ENCODE measurements around the gene NTF3. TPM values are rescaled to one million over a fixed set of nuclear protein-coding genes. Genes with fewer than 3 reads are reported as not detected.

Gene NTF3
- total and polyA plus RNA-seq, 9 donors: 3.2 to 15.9 (median 9.4) TPM

- 84 to 100% (median 85%) methylated on average over 1 of the region's 1 CpG for WGBS, 3 donors
- intact Hi-C loops (cut with DNase I): no loop called here
- H3K27ac ChIP-seq: no peak overlapping the region
- no peaks in the 10 kb centered on the region for H3K9me3 ChIP-seq
- H3K27me3 ChIP-seq: no peaks in the 10 kb centered on the region
- H3K4me3 ChIP-seq: no peak overlapping the region
- no peaks in the 10 kb centered on the region for H3K36me3 ChIP-seq
- DNase-seq: no peak
- no peaks in the 10 kb centered on the region for H3K4me1 ChIP-seq (ENCODE audit: insufficient read depth)
- TF ChIP-seq EP300 (IDR thresholded peaks at IDR 0.05) (no peak), POLR2A (IDR thresholded peaks at IDR 0.05) (no peak), CTCF (IDR thresholded peaks at IDR 0.05) (no peak)
These were observed 15.3 kb upstream of the NTF3 start for GRCh38 chr12:5416571-5416970.

- Histone ChIP-seq H3K27ac (no peak overlapping the region), H3K4me1 (ENCODE audit: insufficient read depth) (no peaks in the 10 kb centered on the region), H3K9me3 (no peaks in the 10 kb centered on the region), H3K36me3 (no peaks in the 10 kb centered on the region), H3K4me3 (no peak overlapping the region), H3K27me3 (no peaks in the 10 kb centered on the region)
- intact Hi-C loops (cut with DNase I): no loop called here
- TF ChIP-seq POLR2A (IDR thresholded peaks at IDR 0.05): no peak
- TF ChIP-seq CTCF (IDR thresholded peaks at IDR 0.05): no peak
- no peak for TF ChIP-seq EP300 (IDR thresholded peaks at IDR 0.05)
- no peak for DNase-seq
These were observed 14.4 kb upstream of the NTF3 start for GRCh38 chr12:5417500-5417899.

- TF ChIP-seq POLR2A (IDR thresholded peaks at IDR 0.05) (no peak), CTCF (IDR thresholded peaks at IDR 0.05) (peak; percentile 21 to 72 (median 50))
- no peaks in the 10 kb centered on the region for H3K9me3 ChIP-seq
- no peak overlapping the region for H3K4me3 ChIP-seq
- no peaks in the 10 kb centered on the region for H3K36me3 ChIP-seq
- H3K27ac ChIP-seq: peak overlapping the region in 1 of 2 donors; percentile 22
- 13 to 17% (median 17%) methylated on average over 14 of the region's 14 CpGs for WGBS, 3 donors
- no peak for DNase-seq
- peaks cover 2% of the 10 kb centered on the region for H3K4me1 ChIP-seq (ENCODE audit: insufficient read depth)
- intact Hi-C loops (cut with DNase I): loop anchor here in 2 of 4 donors (5.0 kb wide), 3 partner anchors 219 to 614 kb away; no protein-coding TSS in a partner anchor
- H3K27me3 ChIP-seq: no peaks in the 10 kb centered on the region
These were observed 3.3 kb upstream of the NTF3 start for GRCh38 chr12:5428332-5429221.

- no peaks in the 10 kb centered on the region for H3K9me3 ChIP-seq
These were observed 2.0 kb upstream of the NTF3 start for GRCh38 chr12:5429741-5430557.

More at GRCh38 chr12:5429741-5430557, 2.0 kb upstream of the NTF3 start:
- Histone ChIP-seq H3K4me3 (peak overlapping the region; percentile 52), H3K27me3 (no peaks in the 10 kb centered on the region), H3K4me1 (ENCODE audit: insufficient read depth) (peaks cover 6% of the 10 kb centered on the region), H3K36me3 (no peaks in the 10 kb centered on the region), H3K27ac (peak overlapping the region in 1 of 2 donors; percentile 15)
- intact Hi-C loops (cut with DNase I): loop anchor here in 3 of 4 donors (2.0 to 5.0 kb wide), 5 partner anchors 82 to 612 kb away; no protein-coding TSS in a partner anchor
- 18 to 23% (median 22%) methylated on average over 21 to 23 of the region's 23 CpGs for WGBS, 3 donors
- peak in 2 of 5 donors; percentile 36 to 40 for DNase-seq
- no peak for TF ChIP-seq POLR2A (IDR thresholded peaks at IDR 0.05)
- TF ChIP-seq EP300 (IDR thresholded peaks at IDR 0.05): no peak
- TF ChIP-seq CTCF (IDR thresholded peaks at IDR 0.05): no peak
